Measurements from ENCODE around the gene AK3.

The AK3 gene

GRCh38 chr9:4677392-4677791 is 63.6 kb downstream of the AK3 start:
- no peaks in the 10 kb centered on the region for H3K27me3 ChIP-seq (ENCODE audit: low read length)
- no peaks in the 10 kb centered on the region for H3K36me3 ChIP-seq (ENCODE audit: low read length)
- H3K4me2 ChIP-seq (ENCODE audit: low read depth, low read length, poor library complexity, severe bottlenecking), result no peak overlapping the region
- H3K27ac ChIP-seq (ENCODE audit: low read depth, low read length), result no peak overlapping the region
- no peaks in the 10 kb centered on the region for H3F3A ChIP-seq (ENCODE audit: insufficient read depth)
- no peak overlapping the region for H3K4me3 ChIP-seq (ENCODE audit: insufficient read depth, low read length, poor library complexity, severe bottlenecking)
- H3K79me2 ChIP-seq (ENCODE audit: insufficient read depth, low read length), result peaks cover 26% of the 10 kb centered on the region
- no peaks in the 10 kb centered on the region for H3K9me3 ChIP-seq (ENCODE audit: insufficient read depth, low read length)
- H2AFZ ChIP-seq (ENCODE audit: low read depth, low read length, severe bottlenecking), result no peak overlapping the region
- no peaks in the 10 kb centered on the region for H4K20me1 ChIP-seq (ENCODE audit: low read depth, low read length)
- H3K9ac ChIP-seq (ENCODE audit: low read length), result no peak overlapping the region
- no peaks in the 10 kb centered on the region for H3K9me2 ChIP-seq (replicated peaks; ENCODE audit: insufficient read depth, low read length)
- TF ChIP-seq EZH2phosphoT487 (conservative IDR thresholded peaks at IDR 0.05; ENCODE audit: low read length) (no peak), CTCF (IDR thresholded peaks at IDR 0.05; ENCODE audit: insufficient read depth, low read length, poor library complexity, severe bottlenecking) (no peak)

GRCh38 chr9:4674783-4675182 is 66.2 kb downstream of the AK3 start:
- peaks cover 3% of the 10 kb centered on the region for H3K79me2 ChIP-seq (ENCODE audit: insufficient read depth, low read length)
- no peak overlapping the region for H3K9ac ChIP-seq (ENCODE audit: low read length)
- H3K36me3 ChIP-seq (ENCODE audit: low read length), result no peaks in the 10 kb centered on the region
- no peaks in the 10 kb centered on the region for H3K9me2 ChIP-seq (replicated peaks; ENCODE audit: insufficient read depth, low read length)
- H2AFZ ChIP-seq (ENCODE audit: low read depth, low read length, severe bottlenecking), result no peak overlapping the region
- H3F3A ChIP-seq (ENCODE audit: insufficient read depth), result no peaks in the 10 kb centered on the region
- no peaks in the 10 kb centered on the region for H4K20me1 ChIP-seq (ENCODE audit: low read depth, low read length)
- H3K9me3 ChIP-seq (ENCODE audit: insufficient read depth, low read length), result no peaks in the 10 kb centered on the region
- TF ChIP-seq EZH2phosphoT487 (conservative IDR thresholded peaks at IDR 0.05; ENCODE audit: low read length) (no peak), CTCF (IDR thresholded peaks at IDR 0.05; ENCODE audit: insufficient read depth, low read length, poor library complexity, severe bottlenecking) (no peak)
- no peaks in the 10 kb centered on the region for H3K27me3 ChIP-seq (ENCODE audit: low read length)
- H3K27ac ChIP-seq (ENCODE audit: low read depth, low read length), result no peak overlapping the region
- H3K4me3 ChIP-seq (ENCODE audit: insufficient read depth, low read length, poor library complexity, severe bottlenecking), result no peak overlapping the region
- H3K4me2 ChIP-seq (ENCODE audit: low read depth, low read length, poor library complexity, severe bottlenecking), result no peak overlapping the region

- no peak overlapping the region for H3K9ac ChIP-seq (ENCODE audit: low read length)
- H3K27ac ChIP-seq (ENCODE audit: low read depth, low read length), result no peak overlapping the region
Measured at GRCh38 chr9:4671737-4672136, 69.3 kb downstream of the AK3 start.

More at GRCh38 chr9:4671737-4672136, 69.3 kb downstream of the AK3 start:
- Histone ChIP-seq H3K27me3 (ENCODE audit: low read length) (no peaks in the 10 kb centered on the region), H3K4me3 (ENCODE audit: insufficient read depth, low read length, poor library complexity, severe bottlenecking) (no peak overlapping the region), H2AFZ (ENCODE audit: low read depth, low read length, severe bottlenecking) (no peak overlapping the region), H3F3A (ENCODE audit: insufficient read depth) (no peaks in the 10 kb centered on the region; the same call in 1 of the 2 replicates), H3K9me2 (replicated peaks; ENCODE audit: insufficient read depth, low read length) (no peaks in the 10 kb centered on the region), H3K9me3 (ENCODE audit: insufficient read depth, low read length) (no peaks in the 10 kb centered on the region), H3K4me2 (ENCODE audit: low read depth, low read length, poor library complexity, severe bottlenecking) (no peak overlapping the region), H3K79me2 (ENCODE audit: insufficient read depth, low read length) (no peaks in the 10 kb centered on the region), H4K20me1 (ENCODE audit: low read depth, low read length) (no peaks in the 10 kb centered on the region), H3K36me3 (ENCODE audit: low read length) (no peaks in the 10 kb centered on the region)
- no peak for TF ChIP-seq EZH2phosphoT487 (conservative IDR thresholded peaks at IDR 0.05; ENCODE audit: low read length)
- no peak for TF ChIP-seq CTCF (IDR thresholded peaks at IDR 0.05; ENCODE audit: insufficient read depth, low read length, poor library complexity, severe bottlenecking)
